PC-3 (cell line): ENCODE measurements around the gene PRKCG.

ENCODE experiments used
- EZH2 ChIP-seq: fragments of 300-600 bp; sonication (generic); IDR thresholded peaks from one replicate; pipeline ENCODE4 v1.6.1; 2017; ENCODE audit warnings: antibody characterized with exemption, mild to moderate bottlenecking, low read length; ENCODE audit not compliant: unreplicated experiment
- EZH2phosphoT487 ChIP-seq: fragments of 300-600 bp; sonication (generic); IDR thresholded peaks from 2 replicates; pipeline ENCODE4 v1.6.1; 2018; ENCODE audit warnings: mild to moderate bottlenecking, antibody characterized with exemption, low read length, borderline replicate concordance
- TF ChIP-seq, protein P1 (sequence below): fragments of 300-600 bp; sonication (generic); conservative IDR thresholded peaks from 2 replicates; pipeline ENCODE4 v1.5.1; 2017; ENCODE audit warnings: antibody characterized with exemption, low read depth, mild to moderate bottlenecking, low read length

- TF ChIP-seq, protein P1, sequence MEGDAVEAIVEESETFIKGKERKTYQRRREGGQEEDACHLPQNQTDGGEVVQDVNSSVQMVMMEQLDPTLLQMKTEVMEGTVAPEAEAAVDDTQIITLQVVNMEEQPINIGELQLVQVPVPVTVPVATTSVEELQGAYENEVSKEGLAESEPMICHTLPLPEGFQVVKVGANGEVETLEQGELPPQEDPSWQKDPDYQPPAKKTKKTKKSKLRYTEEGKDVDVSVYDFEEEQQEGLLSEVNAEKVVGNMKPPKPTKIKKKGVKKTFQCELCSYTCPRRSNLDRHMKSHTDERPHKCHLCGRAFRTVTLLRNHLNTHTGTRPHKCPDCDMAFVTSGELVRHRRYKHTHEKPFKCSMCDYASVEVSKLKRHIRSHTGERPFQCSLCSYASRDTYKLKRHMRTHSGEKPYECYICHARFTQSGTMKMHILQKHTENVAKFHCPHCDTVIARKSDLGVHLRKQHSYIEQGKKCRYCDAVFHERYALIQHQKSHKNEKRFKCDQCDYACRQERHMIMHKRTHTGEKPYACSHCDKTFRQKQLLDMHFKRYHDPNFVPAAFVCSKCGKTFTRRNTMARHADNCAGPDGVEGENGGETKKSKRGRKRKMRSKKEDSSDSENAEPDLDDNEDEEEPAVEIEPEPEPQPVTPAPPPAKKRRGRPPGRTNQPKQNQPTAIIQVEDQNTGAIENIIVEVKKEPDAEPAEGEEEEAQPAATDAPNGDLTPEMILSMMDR, result no peak
- TF ChIP-seq EZH2 (no peak), EZH2phosphoT487 (no peak)
Measured at GRCh38 chr19:53896682-53897081, 14.7 kb downstream of the PRKCG start.
